Natural killer cell treated with Interleukin-12 subunit alpha and Interleukin-12 subunit beta and Interleukin-15 and Interleukin-18, amount 100 ng/mL, for 72 hours (primary cell): ENCODE results near the gene ARHGEF2. TPM values are rescaled to one million over a fixed set of nuclear protein-coding genes. Genes with fewer than 3 reads are reported as not detected.

Experiments
- ATAC-seq, 2 donors: fragments of 150-1000 bp; cut with Tn5 transposase in 1 of 2; sonication (Bioruptor Pico), chemical (Tn5 transposase) in 1 of 2; 2 replicates each; pipeline ENCODE4 v1.10.0; 2021
- DNase-seq: peaks from one replicate; pipeline ENCODE4 v3.0.0; 2022; ENCODE audit warnings: low spot score
- H3K27ac Mint-ChIP-seq, 2 donors: 1 replicate in 1 of 2; 2 replicates in 1 of 2; pipeline ENCODE4 v1.8.0; 2022; ENCODE audit warnings: mixed read lengths in 2 of 2, mild to moderate bottlenecking in 1 of 2, moderate library complexity in 1 of 2
- H3K27me3 Mint-ChIP-seq, 2 donors: 1 replicate in 1 of 2; 2 replicates in 1 of 2; pipeline ENCODE4 v1.8.0; 2022; ENCODE audit warnings: mixed read lengths in 2 of 2
- H3K36me3 Mint-ChIP-seq: one replicate; pipeline ENCODE4 v1.8.0; 2022; ENCODE audit warnings: mixed read lengths
- H3K4me1 Mint-ChIP-seq, 2 donors: 1 replicate in 1 of 2; 2 replicates in 1 of 2; pipeline ENCODE4 v1.8.0; 2022; ENCODE audit warnings: low read depth in 2 of 2, mixed read lengths in 2 of 2, mild to moderate bottlenecking in 1 of 2
- H3K4me3 Mint-ChIP-seq: one replicate; pipeline ENCODE4 v1.8.0; 2022; ENCODE audit warnings: mixed read lengths
- H3K9me3 Mint-ChIP-seq: 2 replicates; pipeline ENCODE4 v1.8.0; 2022; ENCODE audit warnings: mixed read lengths
- total RNA-seq, 2 donors: library from RNA; stranded (reverse); gene quantifications; one replicate each; pipeline ENCODE4 v1.2.3, GENCODE V29; 2022

Gene ARHGEF2
- total RNA-seq, 2 donors from 2014 or later, result 205 to 234 TPM

- H3K4me3 Mint-ChIP-seq, result peak overlapping the region; percentile 67
- peaks cover 12% of the 10 kb centered on the region for H3K36me3 Mint-ChIP-seq
Observed at GRCh38 chr1:155971910-155972809, 6.2 kb downstream of the ARHGEF2 start.

GRCh38 chr1:155970531-155971167 lies 7.7 kb downstream of the ARHGEF2 start:
- DNase-seq (peak; percentile 71), ATAC-seq (peak; percentile 81 to 89)
- H3K27ac Mint-ChIP-seq, result peak overlapping the region; percentile 95 to 96
- H3K27me3 Mint-ChIP-seq, result no peaks in the 10 kb centered on the region
- H3K36me3 Mint-ChIP-seq, result peaks cover 11% of the 10 kb centered on the region
- H3K4me1 Mint-ChIP-seq, result peaks cover 85 to 86% of the 10 kb centered on the region in 2 donors
- no peaks in the 10 kb centered on the region for H3K9me3 Mint-ChIP-seq
- peak overlapping the region; percentile 68 for H3K4me3 Mint-ChIP-seq

More at GRCh38 chr1:155971910-155972809, 6.2 kb downstream of the ARHGEF2 start:
- H3K4me1 Mint-ChIP-seq, result peaks cover 88 to 96% of the 10 kb centered on the region in 2 donors
- no peaks in the 10 kb centered on the region for H3K9me3 Mint-ChIP-seq
- H3K27me3 Mint-ChIP-seq, result no peaks in the 10 kb centered on the region
- peak overlapping the region; percentile 95 to 96 for H3K27ac Mint-ChIP-seq
- DNase-seq (no peak), ATAC-seq (no peak)

- peaks cover 11% of the 10 kb centered on the region for H3K36me3 Mint-ChIP-seq
- H3K27ac Mint-ChIP-seq, result peak overlapping the region; percentile 95 to 96
- H3K4me1 Mint-ChIP-seq, result peaks cover 72 to 75% of the 10 kb centered on the region in 2 donors
- DNase-seq, result no peak
- no peaks in the 10 kb centered on the region for H3K27me3 Mint-ChIP-seq
- no peaks in the 10 kb centered on the region for H3K9me3 Mint-ChIP-seq
- H3K4me3 Mint-ChIP-seq, result peak overlapping the region; percentile 68
- ATAC-seq, result no peak
Observed at GRCh38 chr1:155969377-155969791, 9.0 kb downstream of the ARHGEF2 start.

- ATAC-seq, result no peak
- Mint-ChIP-seq H3K27me3 (no peaks in the 10 kb centered on the region), H3K36me3 (peaks cover 11% of the 10 kb centered on the region), H3K4me3 (peak overlapping the region; percentile 73), H3K4me1 (peaks cover 67 to 73% of the 10 kb centered on the region in 2 donors), H3K27ac (peak overlapping the region; percentile 95 to 96), H3K9me3 (no peaks in the 10 kb centered on the region)
- no peak for DNase-seq
Observed at GRCh38 chr1:155968670-155969069, 9.7 kb downstream of the ARHGEF2 start.

- Mint-ChIP-seq H3K4me1 (peaks cover 62 to 69% of the 10 kb centered on the region in 2 donors), H3K27me3 (no peaks in the 10 kb centered on the region), H3K27ac (peak overlapping the region; percentile 95 to 96), H3K4me3 (peak overlapping the region; percentile 73), H3K9me3 (no peaks in the 10 kb centered on the region), H3K36me3 (peaks cover 8% of the 10 kb centered on the region)
- ATAC-seq (no peak), DNase-seq (no peak)
Observed at GRCh38 chr1:155968051-155968400, 10.3 kb downstream of the ARHGEF2 start.

- H3K36me3 Mint-ChIP-seq, result peaks cover 5% of the 10 kb centered on the region
- ATAC-seq, result no peak
Observed at GRCh38 chr1:155967341-155968050, 10.9 kb downstream of the ARHGEF2 start.

GRCh38 chr1:155966750-155967149 lies 11.6 kb downstream of the ARHGEF2 start:
- peak overlapping the region; percentile 73 for H3K4me3 Mint-ChIP-seq
- H3K36me3 Mint-ChIP-seq, result peaks cover 5% of the 10 kb centered on the region

More at GRCh38 chr1:155967341-155968050, 10.9 kb downstream of the ARHGEF2 start:
- no peak for DNase-seq
- peak overlapping the region; percentile 95 to 96 for H3K27ac Mint-ChIP-seq
- peak overlapping the region; percentile 73 for H3K4me3 Mint-ChIP-seq
- no peaks in the 10 kb centered on the region for H3K27me3 Mint-ChIP-seq
- H3K4me1 Mint-ChIP-seq, result peaks cover 61 to 64% of the 10 kb centered on the region in 2 donors
- no peaks in the 10 kb centered on the region for H3K9me3 Mint-ChIP-seq

GRCh38 chr1:155966135-155966534 lies 12.2 kb downstream of the ARHGEF2 start:
- peak overlapping the region; percentile 27 for H3K4me3 Mint-ChIP-seq
- no peaks in the 10 kb centered on the region for H3K9me3 Mint-ChIP-seq
- H3K4me1 Mint-ChIP-seq, result peaks cover 54 to 60% of the 10 kb centered on the region in 2 donors
- ATAC-seq (no peak), DNase-seq (no peak)
- peaks cover 5% of the 10 kb centered on the region for H3K36me3 Mint-ChIP-seq
- H3K27ac Mint-ChIP-seq, result peak overlapping the region; percentile 95 to 96
- H3K27me3 Mint-ChIP-seq, result no peaks in the 10 kb centered on the region

More at GRCh38 chr1:155966750-155967149, 11.6 kb downstream of the ARHGEF2 start:
- Mint-ChIP-seq H3K27ac (peak overlapping the region; percentile 95 to 96), H3K27me3 (no peaks in the 10 kb centered on the region), H3K4me1 (peaks cover 59 to 62% of the 10 kb centered on the region in 2 donors), H3K9me3 (no peaks in the 10 kb centered on the region)
- ATAC-seq, result no peak
- DNase-seq, result no peak

- peak overlapping the region; percentile 34 to 67 for H3K27ac Mint-ChIP-seq
- no peak overlapping the region for H3K4me3 Mint-ChIP-seq
- no peaks in the 10 kb centered on the region for H3K27me3 Mint-ChIP-seq
- H3K36me3 Mint-ChIP-seq, result no peaks in the 10 kb centered on the region
- ATAC-seq (no peak), DNase-seq (no peak)
- H3K9me3 Mint-ChIP-seq, result no peaks in the 10 kb centered on the region
- H3K4me1 Mint-ChIP-seq, result peaks cover 34 to 46% of the 10 kb centered on the region in 2 donors
Observed at GRCh38 chr1:155964193-155964592, 14.2 kb downstream of the ARHGEF2 start.

GRCh38 chr1:155962599-155963211 lies 15.6 kb downstream of the ARHGEF2 start:
- Mint-ChIP-seq H3K36me3 (no peaks in the 10 kb centered on the region), H3K9me3 (no peaks in the 10 kb centered on the region), H3K27ac (peak overlapping the region; percentile 79 to 91), H3K27me3 (no peaks in the 10 kb centered on the region), H3K4me3 (no peak overlapping the region), H3K4me1 (peaks cover 20 to 31% of the 10 kb centered on the region in 2 donors)
- no peak for ATAC-seq
- DNase-seq, result no peak

GRCh38 chr1:155961937-155962336 lies 16.4 kb downstream of the ARHGEF2 start:
- H3K36me3 Mint-ChIP-seq, result peaks cover 6% of the 10 kb centered on the region
- H3K27me3 Mint-ChIP-seq, result no peaks in the 10 kb centered on the region
- peak; percentile 79 to 86 for ATAC-seq
- no peak overlapping the region for H3K4me3 Mint-ChIP-seq
- peaks cover 12 to 25% of the 10 kb centered on the region in 2 donors for H3K4me1 Mint-ChIP-seq
- H3K27ac Mint-ChIP-seq, result peak overlapping the region; percentile 79 to 91
- no peak for DNase-seq
- H3K9me3 Mint-ChIP-seq, result no peaks in the 10 kb centered on the region

- H3K27ac Mint-ChIP-seq, result peak overlapping the region; percentile 31 to 91
- H3K4me3 Mint-ChIP-seq, result no peak overlapping the region
- DNase-seq (no peak), ATAC-seq (no peak)
- H3K9me3 Mint-ChIP-seq, result no peaks in the 10 kb centered on the region
- H3K27me3 Mint-ChIP-seq, result no peaks in the 10 kb centered on the region
- H3K4me1 Mint-ChIP-seq, result peaks cover 10 to 14% of the 10 kb centered on the region in 2 donors
- H3K36me3 Mint-ChIP-seq, result peaks cover 6% of the 10 kb centered on the region
Observed at GRCh38 chr1:155960081-155960745, 18.1 kb downstream of the ARHGEF2 start.
